HEK293T (cell line): ENCODE results near the gene CSF1R.

Source experiments
- ARNT ChIP-seq: fragments of 450-650 bp; IDR thresholded peaks from 2 replicates; pipeline ENCODE4 v1.6.1; 2017; ENCODE audit warnings: mild to moderate bottlenecking
- ELF4 ChIP-seq: fragments of 450-650 bp; IDR thresholded peaks from 2 replicates; pipeline ENCODE4 v1.6.1; 2017; ENCODE audit warnings: antibody characterized with exemption
- FOXM1 ChIP-seq: fragments of 450-650 bp; IDR thresholded peaks from 2 replicates; pipeline ENCODE4 v1.6.1; 2017; ENCODE audit warnings: mild to moderate bottlenecking, borderline replicate concordance
- TARDBP ChIP-seq: fragments of 450-650 bp; IDR thresholded peaks from 2 replicates; pipeline ENCODE4 v1.6.1; 2016

GRCh38 chr5:150060471-150060870 lies 25.9 kb downstream of the CSF1R start:
- TF ChIP-seq TARDBP (no peak), FOXM1 (no peak), ELF4 (no peak), ARNT (no peak)
